HL-60 (cell line): ENCODE results near the gene TSR2.
A peak's percentile ranks its signal among the peaks of the same experiment; 100 is the strongest.

Experiments used
- DNase-seq, 2 experiments: peaks; one replicate each; pipeline ENCODE4 v3.0.0-alpha.2; 2010 to 2020; ENCODE audit warnings: low read depth in 1 of 2, low spot score in 1 of 2
- H3K27ac ChIP-seq: fragments of 250-450 bp; sonication (Bioruptor Pico); replicated peaks from 2 replicates; pipeline ENCODE4 v1.5.1; 2020; ENCODE audit warnings: mild to moderate bottlenecking, moderate library complexity
- H3K27me3 ChIP-seq: fragments of 250-450 bp; sonication (Bioruptor Pico); 2 replicates; pipeline ENCODE4 v1.5.1; 2021; ENCODE audit warnings: mild to moderate bottlenecking, moderate library complexity; ENCODE audit not compliant: insufficient read depth, poor library complexity, severe bottlenecking
- H3K4me3 ChIP-seq: replicated peaks from 2 replicates; pipeline ENCODE4 v1.5.1; 2011; ENCODE audit warnings: mild to moderate bottlenecking, control low read depth, low read length; ENCODE audit not compliant: insufficient read depth
- GABPA ChIP-seq: IDR thresholded peaks from 2 replicates; pipeline ENCODE4 v1.6.1; 2012; ENCODE audit warnings: low read depth
- POLR2AphosphoS5 ChIP-seq: IDR thresholded peaks from 2 replicates; pipeline ENCODE4 v1.6.1; 2012; ENCODE audit warnings: low read depth
- SPI1 ChIP-seq: IDR thresholded peaks from 2 replicates; pipeline ENCODE4 v1.6.1; 2012; ENCODE audit warnings: low read depth, mild to moderate bottlenecking, borderline replicate concordance
- long read RNA-seq: library from polyadenylated mRNA; unstranded; transcript quantifications from one replicate; pipeline ENCODE4 v2.0.0, GENCODE V29; 2020
- TF ChIP-seq, protein P1 (sequence below): IDR thresholded peaks from 2 replicates; pipeline ENCODE4 v1.6.1; 2012; ENCODE audit warnings: low read depth; ENCODE audit not compliant: insufficient replicate concordance
- TF ChIP-seq, protein P2 (sequence below): IDR thresholded peaks from one replicate; pipeline ENCODE4 v1.5.1; 2011; ENCODE audit warnings: low read length, control low read depth, inconsistent platforms; ENCODE audit not compliant: insufficient read depth

TSR2 gene, protein sequence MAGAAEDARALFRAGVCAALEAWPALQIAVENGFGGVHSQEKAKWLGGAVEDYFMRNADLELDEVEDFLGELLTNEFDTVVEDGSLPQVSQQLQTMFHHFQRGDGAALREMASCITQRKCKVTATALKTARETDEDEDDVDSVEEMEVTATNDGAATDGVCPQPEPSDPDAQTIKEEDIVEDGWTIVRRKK
- long read RNA-seq, transcript TSR2-201 (5 exons, 1,534 nt), result major isoform, 158 of 173 reads
- long read RNA-seq, partial matches to known transcripts, result 0 of 173 reads
- long read RNA-seq, other reads (novel, unspliced or antisense), result 15 of 173 reads

DNA sequence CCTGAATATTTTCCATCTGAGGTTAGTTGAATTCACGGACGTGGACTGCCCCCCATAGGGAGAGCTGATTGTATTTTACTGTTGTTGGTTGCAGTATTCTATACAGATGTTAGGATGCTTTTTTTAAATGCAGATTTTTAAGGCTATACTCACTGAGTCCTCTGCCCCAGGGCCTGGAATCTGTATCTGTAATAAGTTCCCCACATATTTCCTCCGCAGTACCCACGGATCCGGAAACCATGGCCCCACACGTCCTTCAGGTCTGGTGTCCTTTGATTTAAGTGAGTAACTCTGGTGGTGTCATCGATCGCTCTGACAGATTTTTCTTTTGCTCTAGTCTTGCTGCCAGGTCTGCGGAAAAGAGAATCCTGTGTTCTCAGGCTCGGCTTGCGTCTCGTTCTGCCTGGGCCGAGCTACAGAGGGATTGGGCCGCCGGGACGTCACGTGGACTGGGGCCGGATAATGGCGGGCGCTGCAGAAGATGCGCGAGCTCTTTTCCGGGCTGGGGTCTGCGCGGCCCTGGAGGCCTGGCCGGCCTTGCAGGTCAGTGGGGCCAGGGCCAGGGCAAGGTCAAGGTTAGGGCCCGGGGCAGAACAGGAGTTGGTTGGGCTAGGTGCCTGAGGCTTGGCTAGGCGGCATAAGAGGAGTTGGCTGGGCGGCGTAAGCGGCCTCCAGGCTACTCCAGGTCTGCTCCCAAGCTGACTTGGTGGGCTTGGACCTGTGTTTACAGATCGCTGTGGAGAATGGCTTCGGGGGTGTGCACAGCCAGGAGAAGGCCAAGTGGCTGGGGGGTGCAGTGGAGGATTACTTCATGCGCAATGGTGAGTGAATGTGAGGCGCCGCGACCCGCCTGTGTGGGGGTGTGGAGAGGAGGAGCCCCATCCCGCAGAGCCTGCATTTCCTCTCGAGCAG is at the start of gene TSR2:
Gene TSR2 (plus strand): TSS at position 445 of the 912 bp plus-strand sequence. CDS start 18 bp downstream, at position 463.
- peak; percentile 45 to 82 for DNase-seq
- Histone ChIP-seq H3K27me3 (no peaks in the 10 kb centered on the region), H3K27ac (peak within 1 kb of the TSS; percentile 62), H3K4me3 (peak within 1 kb of the TSS; percentile 93)
- TF ChIP-seq, protein P1, sequence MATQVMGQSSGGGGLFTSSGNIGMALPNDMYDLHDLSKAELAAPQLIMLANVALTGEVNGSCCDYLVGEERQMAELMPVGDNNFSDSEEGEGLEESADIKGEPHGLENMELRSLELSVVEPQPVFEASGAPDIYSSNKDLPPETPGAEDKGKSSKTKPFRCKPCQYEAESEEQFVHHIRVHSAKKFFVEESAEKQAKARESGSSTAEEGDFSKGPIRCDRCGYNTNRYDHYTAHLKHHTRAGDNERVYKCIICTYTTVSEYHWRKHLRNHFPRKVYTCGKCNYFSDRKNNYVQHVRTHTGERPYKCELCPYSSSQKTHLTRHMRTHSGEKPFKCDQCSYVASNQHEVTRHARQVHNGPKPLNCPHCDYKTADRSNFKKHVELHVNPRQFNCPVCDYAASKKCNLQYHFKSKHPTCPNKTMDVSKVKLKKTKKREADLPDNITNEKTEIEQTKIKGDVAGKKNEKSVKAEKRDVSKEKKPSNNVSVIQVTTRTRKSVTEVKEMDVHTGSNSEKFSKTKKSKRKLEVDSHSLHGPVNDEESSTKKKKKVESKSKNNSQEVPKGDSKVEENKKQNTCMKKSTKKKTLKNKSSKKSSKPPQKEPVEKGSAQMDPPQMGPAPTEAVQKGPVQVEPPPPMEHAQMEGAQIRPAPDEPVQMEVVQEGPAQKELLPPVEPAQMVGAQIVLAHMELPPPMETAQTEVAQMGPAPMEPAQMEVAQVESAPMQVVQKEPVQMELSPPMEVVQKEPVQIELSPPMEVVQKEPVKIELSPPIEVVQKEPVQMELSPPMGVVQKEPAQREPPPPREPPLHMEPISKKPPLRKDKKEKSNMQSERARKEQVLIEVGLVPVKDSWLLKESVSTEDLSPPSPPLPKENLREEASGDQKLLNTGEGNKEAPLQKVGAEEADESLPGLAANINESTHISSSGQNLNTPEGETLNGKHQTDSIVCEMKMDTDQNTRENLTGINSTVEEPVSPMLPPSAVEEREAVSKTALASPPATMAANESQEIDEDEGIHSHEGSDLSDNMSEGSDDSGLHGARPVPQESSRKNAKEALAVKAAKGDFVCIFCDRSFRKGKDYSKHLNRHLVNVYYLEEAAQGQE, result peak; percentile 19
- TF ChIP-seq POLR2AphosphoS5, result peak; percentile 41; the same call in 1 of the 2 replicates
- TF ChIP-seq, protein P2, sequence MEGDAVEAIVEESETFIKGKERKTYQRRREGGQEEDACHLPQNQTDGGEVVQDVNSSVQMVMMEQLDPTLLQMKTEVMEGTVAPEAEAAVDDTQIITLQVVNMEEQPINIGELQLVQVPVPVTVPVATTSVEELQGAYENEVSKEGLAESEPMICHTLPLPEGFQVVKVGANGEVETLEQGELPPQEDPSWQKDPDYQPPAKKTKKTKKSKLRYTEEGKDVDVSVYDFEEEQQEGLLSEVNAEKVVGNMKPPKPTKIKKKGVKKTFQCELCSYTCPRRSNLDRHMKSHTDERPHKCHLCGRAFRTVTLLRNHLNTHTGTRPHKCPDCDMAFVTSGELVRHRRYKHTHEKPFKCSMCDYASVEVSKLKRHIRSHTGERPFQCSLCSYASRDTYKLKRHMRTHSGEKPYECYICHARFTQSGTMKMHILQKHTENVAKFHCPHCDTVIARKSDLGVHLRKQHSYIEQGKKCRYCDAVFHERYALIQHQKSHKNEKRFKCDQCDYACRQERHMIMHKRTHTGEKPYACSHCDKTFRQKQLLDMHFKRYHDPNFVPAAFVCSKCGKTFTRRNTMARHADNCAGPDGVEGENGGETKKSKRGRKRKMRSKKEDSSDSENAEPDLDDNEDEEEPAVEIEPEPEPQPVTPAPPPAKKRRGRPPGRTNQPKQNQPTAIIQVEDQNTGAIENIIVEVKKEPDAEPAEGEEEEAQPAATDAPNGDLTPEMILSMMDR, result no peak
- TF ChIP-seq GABPA, result 0 out of 2 replicates have a peak, but pooled peaks have one; percentile 15
- TF ChIP-seq SPI1, result no peak

DNA sequence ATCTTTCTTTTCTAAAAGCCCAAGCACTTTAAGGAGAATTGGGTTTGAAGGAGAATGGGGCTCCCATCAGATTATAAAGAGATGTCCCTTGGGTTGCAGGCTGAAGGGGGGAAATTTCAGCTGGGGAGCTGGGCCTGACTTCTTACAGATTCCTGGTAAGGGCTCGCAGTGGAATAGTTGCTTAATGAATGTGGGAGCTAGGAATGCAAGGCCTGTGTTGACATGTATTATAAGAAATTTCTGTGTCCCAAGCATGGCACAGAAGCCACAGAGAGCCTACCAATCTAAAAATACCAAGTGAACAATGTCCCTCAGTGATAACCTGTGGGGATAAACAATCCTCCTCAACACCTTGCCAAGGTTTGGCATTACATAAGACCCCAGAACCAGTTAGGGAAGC is 43.1 kb upstream of the TSR2 start:
- H3K4me3 ChIP-seq, result no peak overlapping the region
- no peak overlapping the region for H3K27ac ChIP-seq
- DNase-seq, result no peak
- H3K27me3 ChIP-seq, result no peaks in the 10 kb centered on the region
- TF ChIP-seq GABPA (no peak), POLR2AphosphoS5 (no peak), SPI1 (no peak)
- TF ChIP-seq, protein P1, result no peak
- TF ChIP-seq, protein P2, result no peak

DNA sequence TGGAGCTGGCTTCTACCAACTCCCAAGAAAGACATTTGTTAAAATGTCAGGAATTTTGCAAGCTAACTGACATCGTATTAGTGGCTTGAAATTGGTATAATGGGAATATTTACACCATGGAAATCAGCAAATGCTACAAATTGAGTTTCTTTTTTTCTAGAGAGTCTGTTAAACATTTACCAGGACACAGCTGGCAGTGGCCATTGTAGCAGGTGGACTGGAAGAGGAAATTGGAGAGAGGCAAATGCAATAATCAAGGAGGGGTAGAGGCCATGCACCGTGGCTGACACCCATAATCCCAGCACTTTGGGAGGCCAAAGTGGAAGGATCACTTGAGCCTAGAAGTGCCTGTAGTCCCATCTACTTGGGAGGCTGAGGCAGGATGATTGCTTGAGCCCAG is 32.9 kb upstream of the TSR2 start:
- Histone ChIP-seq H3K27me3 (no peaks in the 10 kb centered on the region), H3K27ac (no peak overlapping the region), H3K4me3 (no peak overlapping the region)
- TF ChIP-seq POLR2AphosphoS5, result no peak
- TF ChIP-seq SPI1, result no peak
- TF ChIP-seq, protein P2, result no peak
- no peak for TF ChIP-seq GABPA
- TF ChIP-seq, protein P1, result no peak
- DNase-seq, result no peak
